Left ventricle myocardium superior (tissue), 1 donor: Measurements from ENCODE around the gene TWF2. TPM values are rescaled to one million over a fixed set of nuclear protein-coding genes. Genes with fewer than 3 reads are reported as not detected.
A peak's percentile ranks its signal among the peaks of the same experiment; 100 is the strongest.

ENCODE experiments used
- ATAC-seq: fragments of 200-7000 bp; cut with Tn5 transposase; one replicate; pipeline ENCODE4 v1.9.1; 2020; ENCODE audit warnings: mild to moderate bottlenecking, moderate library complexity
- DNase-seq: peaks from one replicate; pipeline ENCODE4 v3.0.0-alpha.2; 2020
- intact Hi-C: fragments of 100-400 bp; cut with micrococcal nuclease; formaldehyde crosslinking; loops from one replicate; pipeline ENCODE4 v1.11.0; 2022
- total RNA-seq: library from RNA; stranded (reverse); fragmentation: NEBNext Ultra II Directional; extraction: Animal tissue kit (Norgen Biotek cat#: 25700); gene quantifications from one replicate; pipeline ENCODE4 v1.2.1, GENCODE V29; 2021
- donor health status: DM: no; HTN: yes; CAD: no; lungs with severe emphysema.

The TWF2 gene
- total RNA-seq, 1 donor from 2014 or later: 103 TPM

- no peak for DNase-seq
- intact Hi-C loops: no loop called here
These were observed 10.7 kb downstream of the TWF2 start for GRCh38 chr3:52228266-52228665.

GRCh38 chr3:52227766-52228165, 11.2 kb downstream of the TWF2 start:
- DNase-seq (no peak), ATAC-seq (no peak)
- intact Hi-C loops: no loop called here

More at GRCh38 chr3:52228266-52228665, 10.7 kb downstream of the TWF2 start:
- ATAC-seq: no peak

- intact Hi-C loops: no loop called here
- ATAC-seq (no peak), DNase-seq (no peak)
These were observed 11.8 kb downstream of the TWF2 start for GRCh38 chr3:52227117-52227516.

- ATAC-seq (no peak), DNase-seq (no peak)
- intact Hi-C loops: no loop called here
These were observed 12.6 kb downstream of the TWF2 start for GRCh38 chr3:52226229-52226817.

GRCh38 chr3:52225452-52226228, 13.3 kb downstream of the TWF2 start, which contains the start of gene TLR9:
TLR9 (minus strand) TSS chr3:52225645; CDS start chr3:52225529, 116 bp downstream.
- no peak for DNase-seq
- intact Hi-C loops: no loop called here
- no peak for ATAC-seq

- ATAC-seq: no peak
- no peak for DNase-seq
- intact Hi-C loops: no loop called here
These were observed 15.2 kb downstream of the TWF2 start for GRCh38 chr3:52223449-52224408.

- intact Hi-C loops: no loop called here
- no peak for DNase-seq
- no peak for ATAC-seq
These were observed 16.4 kb downstream of the TWF2 start for GRCh38 chr3:52222319-52223221.

- DNase-seq (peak; percentile 69), ATAC-seq (no peak)
- intact Hi-C loops: no loop called here
These were observed 17.2 kb downstream of the TWF2 start for GRCh38 chr3:52221563-52222318.

GRCh38 chr3:52221141-52221562, 17.8 kb downstream of the TWF2 start:
- DNase-seq: no peak
- intact Hi-C loops: no loop called here
- no peak for ATAC-seq

- intact Hi-C loops: no loop called here
- DNase-seq: peak; percentile 91
- peak; percentile 73 for ATAC-seq
These were observed 18.5 kb downstream of the TWF2 start for GRCh38 chr3:52220380-52221026.

- DNase-seq (no peak), ATAC-seq (peak; percentile 10)
- intact Hi-C loops: no loop called here
These were observed 19.9 kb downstream of the TWF2 start for GRCh38 chr3:52218937-52219650.

GRCh38 chr3:52218454-52218853, 20.5 kb downstream of the TWF2 start:
- intact Hi-C loops: no loop called here
- DNase-seq (no peak), ATAC-seq (no peak)

GRCh38 chr3:52218026-52218425, 20.9 kb downstream of the TWF2 start:
- intact Hi-C loops: no loop called here
- DNase-seq (no peak), ATAC-seq (no peak)

GRCh38 chr3:52217409-52217805, 21.6 kb downstream of the TWF2 start:
- ATAC-seq: no peak
- no peak for DNase-seq
- intact Hi-C loops: no loop called here

- peak; percentile 74 for DNase-seq
- ATAC-seq: peak; percentile 75
- intact Hi-C loops: no loop called here
These were observed 22.2 kb downstream of the TWF2 start for GRCh38 chr3:52216585-52217408.

GRCh38 chr3:52215351-52215750, 23.6 kb downstream of the TWF2 start:
- ATAC-seq: no peak
- intact Hi-C loops: no loop called here

More at GRCh38 chr3:52215351-52215750, 23.6 kb downstream of the TWF2 start:
- DNase-seq: no peak
